Measurements from ENCODE around the gene ENPP3.
"Not testable (repeated sequence)": the region's sequence is repeated elsewhere in the genome, so short reads cannot be mapped to it uniquely, and the experiment has no call there.

The ENPP3 gene

DNA sequence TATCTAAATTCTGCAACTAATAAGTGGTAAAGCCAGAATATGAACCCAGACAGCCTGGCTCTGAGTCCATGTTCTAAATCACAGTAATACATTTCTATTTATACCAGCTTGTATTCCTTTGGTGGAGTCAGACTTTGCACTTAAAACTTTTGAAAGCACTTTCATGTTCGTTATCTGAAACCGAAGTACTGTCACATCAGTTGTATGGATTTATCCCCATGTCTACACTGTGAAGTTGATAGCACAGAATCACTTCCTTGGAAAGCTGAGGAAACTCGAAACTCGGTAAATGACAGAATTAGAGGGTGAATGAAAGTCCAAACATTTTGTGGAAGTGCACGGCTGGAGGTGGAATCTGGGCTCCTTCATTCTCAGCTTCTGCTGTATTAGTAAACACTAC, 102.0 kb downstream of the ENPP3 start:
- DNase-seq: no peak

DNA sequence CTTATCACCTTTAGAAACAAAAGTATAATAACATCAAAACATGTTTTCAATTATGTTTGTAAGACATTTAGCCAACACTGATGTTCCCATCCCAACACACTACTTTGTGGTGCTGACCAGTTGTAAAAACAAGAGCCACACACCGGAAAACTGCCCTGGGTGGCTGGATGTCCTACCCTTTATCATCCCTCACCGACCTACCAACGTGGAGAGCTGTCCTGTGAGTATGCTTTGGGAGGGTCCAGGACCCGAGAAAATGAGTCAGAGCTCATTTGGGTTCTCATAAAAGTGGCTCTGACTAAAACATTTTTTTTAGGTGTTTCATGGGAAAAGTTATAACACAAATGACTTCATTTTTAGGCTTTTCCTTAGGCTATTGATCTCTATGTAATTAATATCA, 103.1 kb downstream of the ENPP3 start:
- DNase-seq: no peak

DNA sequence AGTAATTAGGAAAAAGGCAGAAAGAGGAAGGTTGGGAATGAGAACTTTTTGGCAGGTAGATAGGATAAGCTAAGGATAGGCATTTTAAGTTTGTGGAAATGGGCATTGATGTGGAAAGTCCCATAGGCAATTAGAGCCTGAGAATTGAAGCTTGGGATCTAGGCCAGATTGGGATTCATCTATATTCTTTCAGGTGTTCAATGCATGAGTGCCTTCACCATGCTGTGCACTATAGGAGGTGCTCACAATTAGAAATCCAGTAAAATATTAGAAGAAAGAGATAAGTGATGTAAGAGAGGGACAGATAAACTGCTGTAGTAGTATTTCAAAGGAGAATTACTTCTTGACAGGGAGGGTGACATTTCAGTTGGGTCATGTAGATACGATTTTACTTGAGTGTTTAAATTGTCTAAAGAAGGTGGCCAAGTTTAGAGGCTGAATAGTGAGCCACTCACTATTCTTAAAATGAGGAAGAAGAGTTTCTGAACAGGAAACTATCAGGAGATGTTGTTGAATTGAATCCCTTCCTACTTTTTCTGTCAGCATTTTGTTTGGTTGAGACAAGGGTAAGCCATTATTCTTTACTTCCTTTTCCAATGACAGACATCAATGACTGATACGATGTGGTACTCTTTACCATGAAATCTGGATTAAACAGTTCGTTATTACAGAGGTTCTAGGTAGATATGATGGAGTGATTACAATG, 104.7 kb downstream of the ENPP3 start:
- no peak for DNase-seq

DNA sequence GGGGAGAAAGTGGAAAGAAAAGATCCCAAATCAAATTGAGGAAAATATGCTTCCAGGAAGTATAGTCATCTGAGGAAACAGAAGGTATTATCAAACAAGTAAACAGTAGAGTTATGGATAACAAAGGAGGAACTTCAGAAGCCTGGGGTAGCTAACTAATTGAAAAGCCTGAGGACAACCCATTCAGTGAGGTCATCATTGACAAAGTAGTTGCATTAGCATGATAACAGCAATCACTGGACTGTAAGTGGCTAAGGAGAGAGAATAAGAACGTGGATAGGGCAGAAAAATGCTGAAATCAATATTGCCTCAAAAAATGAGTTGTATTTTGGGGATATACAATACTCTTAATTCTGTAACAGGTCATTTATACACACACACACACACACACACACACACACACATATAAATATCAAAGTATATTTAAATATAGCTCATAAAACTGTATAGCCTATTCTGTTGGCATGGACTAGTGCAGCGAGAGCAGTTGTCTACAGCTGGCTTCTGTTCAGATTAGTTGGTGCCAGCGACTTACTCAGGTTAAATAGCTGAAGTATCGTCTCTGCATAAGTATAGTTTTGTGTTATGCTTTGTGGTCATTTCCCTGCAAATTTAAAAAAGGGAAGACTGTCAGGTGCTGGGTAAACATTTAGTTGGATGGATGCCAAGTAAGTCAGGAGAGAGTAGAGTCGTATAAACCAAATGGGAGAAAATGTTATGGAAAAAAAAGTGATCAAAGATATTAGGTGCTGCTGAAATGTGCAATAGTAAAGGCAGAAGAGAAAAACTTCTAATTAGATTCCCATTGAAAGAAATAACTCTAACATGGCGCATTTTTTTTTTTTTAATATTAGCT, 107.6 kb downstream of the ENPP3 start:
- DNase-seq: no peak

DNA sequence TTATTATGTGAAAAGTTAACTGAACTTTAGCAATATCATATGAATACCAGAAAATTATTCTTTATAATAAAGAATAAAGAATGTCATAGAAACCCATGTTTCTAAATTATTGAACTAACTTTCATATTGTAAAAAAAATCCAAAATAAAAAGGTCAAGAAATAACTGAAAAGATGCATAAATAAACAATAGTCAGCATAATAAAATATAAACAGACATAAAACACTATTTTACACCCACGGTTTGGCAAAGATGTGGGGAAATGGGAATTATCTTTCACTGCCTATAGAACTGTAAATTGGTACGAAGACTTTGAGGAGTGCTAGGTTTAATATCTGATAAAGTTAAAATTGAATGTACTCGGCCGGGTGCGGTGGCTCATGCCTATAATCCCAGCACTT, 108.4 kb downstream of the ENPP3 start:
- no peak for DNase-seq

DNA sequence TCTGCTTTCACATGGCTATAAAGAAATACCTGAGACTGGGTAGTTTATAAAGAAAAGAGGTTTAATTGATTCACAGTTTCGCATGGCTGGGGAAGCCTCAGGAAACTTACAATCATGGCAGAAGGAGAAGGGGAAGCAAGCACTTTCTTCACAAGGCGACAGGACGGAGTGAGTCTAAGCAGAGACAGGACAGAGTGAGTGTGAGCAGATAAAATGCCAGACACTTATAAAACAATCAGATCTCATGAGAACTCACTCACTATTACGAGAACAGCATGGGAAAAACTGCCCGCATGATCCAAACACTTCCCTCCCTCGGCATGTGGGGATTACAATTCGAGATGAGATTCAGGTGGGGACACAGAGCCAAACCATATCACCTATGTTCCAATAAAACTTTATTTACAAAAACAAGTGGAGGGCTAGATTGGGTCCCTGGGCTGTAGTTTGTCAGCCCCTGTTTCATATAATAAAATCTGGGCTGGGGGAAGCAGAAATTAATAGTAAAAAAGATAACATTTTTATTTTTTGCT, 110.8 kb downstream of the ENPP3 start:
- no peak for DNase-seq

DNA sequence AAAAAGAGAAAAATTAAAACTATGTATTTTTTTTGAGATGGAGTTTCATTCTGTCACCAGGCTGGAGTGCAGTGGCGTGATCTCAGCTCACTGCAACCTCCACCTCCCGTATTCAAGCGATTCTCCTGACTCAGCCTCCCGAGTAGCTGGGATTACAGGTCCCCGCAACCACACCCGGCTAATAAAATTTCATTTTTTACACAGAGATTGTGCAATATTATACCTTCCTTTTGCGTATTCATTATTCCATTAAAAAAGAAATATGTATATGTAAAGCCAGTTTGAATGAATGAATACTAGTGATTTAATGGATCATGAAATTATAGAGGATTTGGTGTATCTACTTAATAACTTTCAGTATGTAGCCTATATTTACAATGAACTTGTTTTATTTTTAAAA, 111.9 kb downstream of the ENPP3 start:
- no peak for DNase-seq

DNA sequence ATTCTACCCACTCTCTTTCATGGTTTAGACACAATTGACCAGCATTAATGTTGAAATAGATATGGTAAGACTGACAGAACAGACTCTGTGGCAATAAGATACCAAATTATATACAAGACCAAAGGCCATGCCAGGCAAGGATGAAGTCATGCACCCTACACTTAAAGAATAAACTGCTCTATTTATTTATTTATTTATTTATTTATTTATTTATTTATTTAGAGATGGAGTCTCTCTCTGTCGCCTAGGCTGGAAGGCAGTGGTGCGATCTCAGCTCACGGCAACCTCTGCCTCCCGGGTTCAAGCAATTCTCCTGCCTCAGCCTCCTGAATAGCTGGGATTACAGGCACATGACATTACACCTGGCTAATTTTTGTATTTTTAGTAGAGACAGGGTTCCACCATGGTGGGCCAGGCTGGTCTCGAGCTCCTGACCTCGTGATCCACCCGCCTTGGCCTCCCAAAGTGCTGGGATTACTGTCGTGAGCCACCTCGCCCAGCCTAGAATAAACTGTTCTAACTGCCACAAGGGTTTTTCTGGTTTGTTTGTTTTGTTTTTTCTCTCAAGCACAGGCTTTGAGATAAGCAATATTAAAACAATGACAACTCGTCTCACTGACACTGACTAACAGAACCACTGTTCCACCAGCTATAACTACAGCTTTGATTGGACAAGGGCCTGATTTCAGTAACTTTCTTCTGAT, 114.1 kb downstream of the ENPP3 start:
- DNase-seq: not testable (repeated sequence)

DNA sequence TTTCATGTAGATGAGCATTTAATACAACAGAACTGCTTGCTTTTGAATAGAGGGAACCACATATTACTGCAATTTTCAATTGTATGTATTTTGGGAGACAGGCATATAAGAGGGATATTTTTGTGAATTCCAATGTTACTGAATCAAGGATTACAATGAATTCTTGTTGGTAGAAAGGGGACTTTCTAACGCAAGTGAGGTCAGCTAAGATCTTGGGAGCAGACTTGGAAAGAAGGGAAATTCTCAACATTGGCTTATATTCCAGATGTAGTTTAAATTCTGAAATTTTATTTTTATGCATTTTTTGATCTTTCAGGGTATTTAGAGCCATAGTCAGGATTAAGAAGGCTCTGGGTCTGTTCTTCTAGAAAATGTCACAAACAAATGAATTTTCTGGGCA, 117.0 kb downstream of the ENPP3 start:
- DNase-seq: no peak

DNA sequence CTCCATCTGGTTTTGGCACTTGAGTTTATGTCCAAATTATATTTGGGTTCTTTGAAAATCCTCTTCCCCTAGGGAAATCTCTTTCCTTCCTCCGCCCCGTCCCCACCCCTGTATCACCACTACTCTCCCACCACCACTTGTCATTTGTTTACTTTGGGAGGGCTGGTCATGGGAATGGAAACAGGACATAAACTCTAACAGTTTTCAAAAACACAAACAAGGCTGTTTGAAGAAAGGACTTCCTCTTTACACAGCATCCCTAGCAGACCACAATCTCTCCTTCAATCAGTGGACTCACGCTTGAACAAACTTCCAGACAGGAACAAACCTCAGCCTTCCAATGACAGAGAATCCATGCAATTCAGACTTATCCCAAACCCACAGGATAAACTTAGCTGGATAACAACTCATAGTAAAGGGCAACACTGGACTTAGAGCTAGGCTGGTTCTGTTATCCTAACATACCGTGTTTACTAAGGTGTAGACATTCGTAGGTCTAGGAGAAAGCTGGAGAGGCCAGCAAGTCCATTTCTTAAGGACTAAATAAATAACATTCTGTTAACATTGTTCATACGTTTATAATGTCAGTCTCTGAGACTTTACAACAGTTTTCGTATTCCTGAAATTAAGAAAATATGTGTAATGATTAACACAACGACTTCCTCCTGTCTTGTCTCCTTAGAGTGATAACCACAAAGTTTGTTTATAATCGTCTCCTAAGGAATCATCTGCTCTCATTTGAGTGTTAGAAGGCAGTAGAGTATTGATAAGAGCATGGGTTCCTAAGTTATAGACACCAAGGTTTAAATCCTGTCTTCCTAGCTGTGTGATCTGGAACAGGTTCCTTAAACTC, 117.8 kb downstream of the ENPP3 start:
- no peak for DNase-seq

DNA sequence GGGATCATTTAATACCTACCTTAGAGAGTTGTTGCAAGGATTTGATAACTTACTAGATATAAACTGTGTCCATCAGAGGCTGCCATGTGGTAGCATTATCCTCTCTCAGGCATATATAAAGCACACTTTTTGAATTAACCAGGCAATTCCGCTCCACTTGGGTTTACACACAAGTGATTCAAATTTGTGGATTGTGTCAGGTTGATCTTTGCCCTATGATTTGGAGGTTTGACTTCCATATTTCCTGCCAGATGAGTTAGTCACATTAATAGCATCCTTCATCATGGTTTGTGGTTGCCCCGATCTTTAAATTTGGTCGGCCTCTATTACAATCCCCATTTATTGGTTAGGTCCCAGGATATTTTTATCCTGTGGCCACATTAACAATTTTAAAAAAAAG, 118.5 kb downstream of the ENPP3 start:
- peak; percentile 22 for DNase-seq

DNA sequence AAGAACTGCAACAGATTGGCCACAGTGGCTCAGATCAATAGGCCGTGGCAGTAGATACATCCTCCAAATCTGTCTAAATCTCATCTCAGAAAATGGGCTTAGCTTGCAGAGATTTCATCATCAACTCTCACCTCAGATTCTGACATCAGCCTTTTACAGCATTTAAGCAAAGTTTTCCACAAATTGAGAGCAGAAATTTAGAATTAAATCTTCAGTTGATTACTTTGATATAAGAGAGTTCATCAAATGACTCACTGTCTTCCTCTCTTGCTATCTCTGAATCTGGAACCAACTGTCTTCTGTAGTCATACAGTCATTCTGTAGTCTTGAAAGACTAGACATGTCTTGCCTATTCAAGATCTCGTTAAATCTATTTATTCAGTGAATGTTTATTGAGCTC, 118.9 kb downstream of the ENPP3 start:
- no peak for DNase-seq

DNA sequence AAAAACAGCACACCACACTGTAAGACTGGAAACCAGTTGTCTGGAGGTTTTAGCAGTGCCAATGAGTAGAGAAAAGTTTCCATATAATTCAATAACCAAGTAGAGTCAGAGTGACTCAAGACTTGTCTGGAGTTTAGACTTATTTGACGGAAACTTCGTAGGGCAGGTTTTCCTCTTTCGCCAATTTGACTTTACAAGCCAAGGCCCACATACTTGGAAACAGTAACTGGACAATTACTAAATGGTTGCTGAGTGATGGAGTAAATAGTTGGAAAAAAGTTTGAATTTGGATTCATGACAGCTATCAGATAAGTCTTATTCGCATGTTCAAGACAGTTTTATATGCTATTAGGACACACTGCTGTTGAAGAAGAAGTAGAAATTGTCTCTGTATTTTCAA, 121.8 kb downstream of the ENPP3 start:
- DNase-seq: no peak

DNA sequence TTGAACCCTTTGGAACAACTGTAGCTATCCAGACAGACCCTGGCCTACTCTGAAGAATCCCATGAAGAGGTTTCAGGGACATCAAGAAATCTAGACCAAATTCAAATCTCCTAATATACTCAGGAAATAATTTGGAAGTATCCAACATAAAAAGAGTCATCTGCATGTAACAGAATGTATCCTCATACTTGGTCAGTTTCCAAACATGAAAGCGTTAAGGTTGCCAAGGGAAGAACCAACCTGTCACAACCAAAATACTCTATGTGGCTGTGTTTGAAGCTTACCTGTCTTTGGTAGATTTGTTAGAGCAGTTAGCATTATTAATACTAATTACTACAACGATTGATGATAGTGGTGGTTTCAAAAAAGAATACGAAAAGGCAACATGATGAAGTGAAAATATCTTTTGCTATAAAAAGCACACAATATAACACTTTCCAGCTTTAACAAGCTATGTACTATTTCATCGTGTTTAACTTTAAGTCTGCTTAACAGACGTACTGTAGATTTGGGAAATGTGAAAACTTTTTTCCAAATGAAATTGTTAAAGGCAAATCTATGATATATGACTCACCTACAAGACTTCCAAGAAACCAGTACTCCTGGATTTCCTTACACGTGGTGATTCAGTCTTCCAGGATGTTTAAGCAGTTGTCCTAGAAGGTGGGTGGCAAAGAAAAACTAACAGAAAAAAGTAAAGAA, 124.1 kb downstream of the ENPP3 start:
- peak; percentile 50 for DNase-seq

DNA sequence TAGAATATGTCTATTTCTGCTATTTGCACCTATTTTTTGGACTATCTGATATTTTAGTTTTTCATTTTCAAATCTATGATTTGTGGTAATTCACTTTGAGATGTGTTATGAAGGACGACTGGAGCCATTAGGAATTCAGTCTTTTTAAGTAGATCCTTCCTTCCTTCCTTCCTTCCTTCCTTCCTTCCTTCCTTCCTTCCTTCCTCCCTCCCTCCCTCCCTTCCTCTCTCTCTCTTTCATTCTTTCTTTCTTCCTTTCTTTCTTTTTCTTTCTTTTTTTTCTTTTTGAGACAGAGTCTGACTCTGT, 124.6 kb downstream of the ENPP3 start:
- no peak for DNase-seq

DNA sequence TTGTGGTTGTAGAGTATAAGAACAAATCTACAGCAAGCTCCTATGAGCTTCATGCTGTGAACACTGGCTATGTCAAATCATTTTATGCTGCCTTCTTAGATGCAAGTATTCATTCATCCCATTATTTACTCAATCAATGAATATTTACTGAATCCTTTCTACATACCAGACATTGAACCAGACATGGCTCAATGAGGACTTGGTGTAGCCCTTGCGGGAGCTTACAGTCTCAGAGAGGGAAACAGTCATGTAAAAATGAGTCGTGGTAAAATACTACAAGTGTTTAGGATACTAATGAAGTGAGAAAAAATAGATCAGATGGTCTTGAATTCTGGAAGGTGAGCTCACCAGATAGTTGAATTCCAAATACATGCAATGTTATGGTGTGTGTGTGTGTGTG, 125.9 kb downstream of the ENPP3 start:
- DNase-seq: no peak

DNA sequence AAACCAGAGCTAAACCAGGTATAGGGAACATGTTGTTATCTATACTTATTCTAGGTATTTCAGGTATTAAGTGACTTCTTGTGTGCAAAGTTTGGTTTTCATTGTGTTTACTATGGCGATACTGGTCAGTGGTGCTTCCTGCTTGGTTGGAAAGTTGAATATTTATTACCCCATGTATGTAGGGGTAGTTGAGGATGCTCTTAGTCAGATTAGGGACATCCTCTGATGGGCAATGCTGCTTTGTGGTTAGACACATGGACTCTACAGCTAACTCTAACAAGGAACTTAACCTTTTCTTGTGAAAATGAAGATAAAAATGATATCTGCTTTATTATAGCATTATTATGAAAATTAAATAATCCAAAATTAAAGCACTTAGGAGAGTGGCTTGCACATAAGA, 126.6 kb downstream of the ENPP3 start:
- DNase-seq: no peak

DNA sequence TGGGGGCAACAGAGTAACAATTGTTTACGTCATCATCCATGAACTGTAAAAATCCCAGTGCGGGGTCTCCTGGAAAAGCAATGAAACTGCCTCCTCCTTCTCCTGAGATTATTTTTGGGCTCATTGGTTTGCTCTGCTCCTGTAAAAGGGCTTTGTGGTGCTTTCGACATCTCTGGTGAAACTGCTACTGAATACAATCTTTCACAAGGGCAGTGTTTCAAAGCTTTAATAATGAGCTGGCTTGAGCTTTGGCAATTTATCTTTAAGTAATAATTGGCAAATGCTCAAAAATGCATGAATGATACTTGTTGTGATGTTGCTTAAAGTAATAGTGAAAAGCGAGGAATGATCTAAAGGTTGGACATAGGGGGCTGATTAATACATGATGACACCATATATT, 127.2 kb downstream of the ENPP3 start:
- no peak for DNase-seq

DNA sequence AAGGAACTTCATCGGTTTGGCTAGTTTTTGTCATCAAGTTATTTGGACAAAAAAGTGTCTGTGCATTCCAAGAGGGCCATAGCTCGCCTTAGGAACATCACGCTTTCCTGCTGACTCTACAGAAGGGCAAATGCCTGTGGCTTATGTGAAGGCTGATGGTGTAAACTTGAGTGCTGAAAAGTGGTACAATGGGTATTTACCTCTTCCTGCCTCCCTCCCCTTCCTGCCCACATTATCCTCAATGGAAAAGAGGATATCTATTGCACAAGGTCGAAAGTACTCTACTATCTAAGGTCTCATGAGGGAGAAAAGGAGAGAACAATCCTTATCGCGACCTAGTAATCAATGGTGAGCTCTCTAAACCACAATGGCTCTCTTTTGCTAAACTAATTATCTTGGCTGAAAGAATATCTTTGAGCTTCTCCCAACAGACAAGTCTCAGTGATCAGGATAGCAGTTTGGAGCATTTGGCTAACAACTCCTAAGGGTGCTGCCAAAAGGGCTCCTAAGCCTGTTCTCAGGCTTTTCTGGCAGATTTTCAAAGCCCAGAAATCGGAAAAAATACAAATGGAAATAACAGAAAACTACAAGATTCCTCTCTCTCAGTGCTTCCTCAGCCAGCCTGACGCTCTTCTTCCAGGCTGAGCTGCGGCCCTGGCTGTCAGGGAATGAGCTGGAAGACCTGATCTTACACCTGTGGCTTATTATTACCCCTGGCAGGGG, 128.1 kb downstream of the ENPP3 start:
- peak; percentile 23 for DNase-seq

DNA sequence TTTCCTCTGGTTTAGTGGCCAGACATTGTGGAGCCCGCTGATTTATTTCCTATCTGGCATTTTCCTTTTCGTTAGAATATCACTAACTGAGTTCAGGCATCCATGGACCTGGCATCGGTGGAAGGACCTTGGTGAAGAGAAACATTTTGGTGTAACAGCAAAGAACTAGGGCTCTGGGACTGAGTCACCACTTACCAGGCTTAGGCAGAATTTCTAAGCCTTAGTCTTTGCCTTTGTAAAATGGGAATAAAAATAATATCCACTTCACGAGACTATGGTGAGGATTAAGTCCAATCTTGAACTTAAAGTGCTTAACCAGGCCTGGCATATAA, 128.7 kb downstream of the ENPP3 start:
- DNase-seq: no peak

DNA sequence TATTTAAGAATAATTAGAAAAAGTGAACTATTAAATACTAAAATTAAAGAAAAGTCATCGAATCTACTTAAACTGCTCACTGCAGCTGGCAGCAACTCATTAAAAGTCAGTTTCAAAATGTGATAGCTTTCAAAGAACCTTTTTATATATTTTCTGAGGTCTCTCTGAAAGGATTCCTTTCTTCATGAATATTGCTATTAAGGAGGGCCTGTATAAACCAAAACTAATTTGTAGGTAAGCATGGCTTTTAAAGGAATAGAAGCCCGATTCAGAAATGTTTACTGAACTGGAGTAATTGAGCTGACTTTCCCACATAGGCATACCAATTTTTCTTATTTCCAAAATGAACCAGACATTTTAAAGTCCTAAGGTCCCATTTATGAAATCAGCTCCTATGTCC, 129.5 kb downstream of the ENPP3 start:
- DNase-seq: no peak

DNA sequence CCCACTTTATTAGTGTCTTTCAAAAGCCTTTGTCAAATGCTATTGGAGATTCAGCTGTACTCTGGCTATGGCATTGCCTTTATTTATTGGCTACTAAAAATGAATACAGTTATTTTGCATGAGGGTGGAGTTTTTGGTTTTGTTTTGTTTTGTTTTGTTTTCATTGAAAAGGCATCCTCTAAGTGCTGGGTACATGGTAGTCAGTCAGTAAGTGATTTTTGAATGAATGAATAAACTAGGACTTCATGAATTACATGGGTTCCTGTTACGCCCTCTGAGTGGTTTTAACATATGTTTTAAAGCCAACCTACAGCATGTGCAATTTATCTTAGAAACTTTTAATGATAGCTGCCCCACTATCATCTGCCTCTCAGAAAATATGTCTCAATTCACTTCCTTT, 131.9 kb downstream of the ENPP3 start:
- no peak for DNase-seq

Data from NCI-H226 (cell line).